H9 (cell line): Measurements from ENCODE around the gene PITPNM3. TPM values are rescaled to one million over a fixed set of nuclear protein-coding genes. Genes with fewer than 3 reads are reported as not detected.

Source experiments
- DNase-seq: peaks from one replicate; pipeline ENCODE4 v3.0.0-alpha.2; 2017
- H2AFZ ChIP-seq: one replicate; pipeline ENCODE4 v1.6.1; 2013; ENCODE audit warnings: mild to moderate bottlenecking, low read length, control low read depth, moderate library complexity
- H2AK5ac ChIP-seq: 2 replicates; pipeline ENCODE4 v1.6.1; 2013; ENCODE audit warnings: low read length, control low read depth, mixed read lengths; ENCODE audit not compliant: insufficient read length
- H2BK120ac ChIP-seq: one replicate; pipeline ENCODE4 v1.6.1; 2013; ENCODE audit warnings: low read depth, mild to moderate bottlenecking, low read length, control low read depth, inconsistent platforms; ENCODE audit not compliant: poor library complexity, severe bottlenecking
- H2BK12ac ChIP-seq: 2 replicates; pipeline ENCODE4 v1.6.1; 2013; ENCODE audit warnings: low read length, control low read depth, mixed read lengths, low read depth; ENCODE audit not compliant: insufficient read length
- H2BK15ac ChIP-seq: 2 replicates; pipeline ENCODE4 v1.6.1; 2013; ENCODE audit warnings: low read depth, low read length, control low read depth
- H2BK20ac ChIP-seq: one replicate; pipeline ENCODE4 v1.6.1; 2013; ENCODE audit warnings: low read depth, mild to moderate bottlenecking, low read length, control low read depth, inconsistent platforms; ENCODE audit not compliant: poor library complexity, severe bottlenecking
- H2BK5ac ChIP-seq: 2 replicates; pipeline ENCODE4 v1.6.1; 2013; ENCODE audit warnings: low read length, control low read depth, mixed read lengths; ENCODE audit not compliant: insufficient read length
- H3K14ac ChIP-seq: 2 replicates; pipeline ENCODE4 v1.6.1; 2013; ENCODE audit warnings: low read length, control low read depth; ENCODE audit not compliant: insufficient read depth
- H3K18ac ChIP-seq: 2 replicates; pipeline ENCODE4 v1.6.1; 2013; ENCODE audit warnings: low read depth, mild to moderate bottlenecking, mixed read lengths, low read length, control low read depth; ENCODE audit not compliant: insufficient read length
- H3K23ac ChIP-seq: 2 replicates; pipeline ENCODE4 v1.6.1; 2013; ENCODE audit warnings: low read length, control low read depth, mixed read lengths, low read depth; ENCODE audit not compliant: insufficient read length
- H3K23me2 ChIP-seq: 2 replicates; pipeline ENCODE4 v1.6.1; 2013; ENCODE audit warnings: low read depth, mild to moderate bottlenecking, mixed read lengths, low read length, control low read depth; ENCODE audit not compliant: insufficient read length, poor library complexity, severe bottlenecking
- H3K27ac ChIP-seq: 2 replicates; pipeline ENCODE4 v1.5.1; 2013; ENCODE audit warnings: low read length, control low read depth, mixed read lengths, low read depth; ENCODE audit not compliant: insufficient read length
- H3K27me3 ChIP-seq: 2 replicates; pipeline ENCODE4 v1.6.1; 2013; ENCODE audit warnings: low read length, control low read depth, inconsistent platforms; ENCODE audit not compliant: insufficient read depth
- H3K4ac ChIP-seq: 2 replicates; pipeline ENCODE4 v1.6.1; 2013; ENCODE audit warnings: low read depth, mild to moderate bottlenecking, control low read depth, inconsistent platforms, low read length, moderate library complexity
- H3K4me1 ChIP-seq: 2 replicates; pipeline ENCODE4 v1.6.1; 2013; ENCODE audit warnings: low read length, control low read depth, inconsistent platforms; ENCODE audit not compliant: insufficient read depth
- H3K4me2 ChIP-seq: 2 replicates; pipeline ENCODE4 v1.6.1; 2013; ENCODE audit warnings: low read length, control low read depth, mixed read lengths; ENCODE audit not compliant: insufficient read length, insufficient read depth
- H3K56ac ChIP-seq: 2 replicates; pipeline ENCODE4 v1.6.1; 2013; ENCODE audit warnings: low read depth, mild to moderate bottlenecking, mixed read lengths, low read length, control low read depth; ENCODE audit not compliant: insufficient read length
- H3K79me1 ChIP-seq: 2 replicates; pipeline ENCODE4 v1.6.1; 2013; ENCODE audit warnings: low read depth, mild to moderate bottlenecking, moderate library complexity, low read length, control low read depth, inconsistent platforms; ENCODE audit not compliant: insufficient read depth, poor library complexity, severe bottlenecking
- H3K79me2 ChIP-seq: 2 replicates; pipeline ENCODE4 v1.6.1; 2013; ENCODE audit warnings: low read length, control low read depth, inconsistent platforms; ENCODE audit not compliant: insufficient read depth
- H3K9ac ChIP-seq: 2 replicates; pipeline ENCODE4 v1.6.1; 2013; ENCODE audit warnings: low read length, control low read depth, mixed read lengths; ENCODE audit not compliant: insufficient read length; ENCODE audit errors: extremely low read depth
- H3K9me3 ChIP-seq: one replicate; pipeline ENCODE4 v1.6.1; 2013; ENCODE audit warnings: low read depth, low read length, inconsistent platforms; ENCODE audit not compliant: control insufficient read depth
- H3T11ph ChIP-seq: one replicate; pipeline ENCODE4 v1.6.1; 2013; ENCODE audit warnings: mild to moderate bottlenecking, low read length, control low read depth, inconsistent platforms
- H4K20me1 ChIP-seq: one replicate; pipeline ENCODE4 v1.6.1; 2013; ENCODE audit not compliant: control insufficient read depth, insufficient read length, insufficient read depth
- H4K5ac ChIP-seq: 2 replicates; pipeline ENCODE4 v1.6.1; 2013; ENCODE audit warnings: low read depth, mild to moderate bottlenecking, mixed read lengths, low read length, control low read depth; ENCODE audit not compliant: insufficient read length
- H4K8ac ChIP-seq: replicated peaks from 2 replicates; pipeline ENCODE4 v1.6.1; 2013; ENCODE audit warnings: low read length, control low read depth, mixed read lengths, low read depth; ENCODE audit not compliant: insufficient read length
- H4K91ac ChIP-seq: 2 replicates; pipeline ENCODE4 v1.6.1; 2013; ENCODE audit warnings: low read depth, mild to moderate bottlenecking, moderate library complexity, mixed read lengths, low read length, control low read depth; ENCODE audit not compliant: insufficient read length
- H3K27ac Mint-ChIP-seq, 3 experiments: 2 replicates in 2 of 3; 3 replicates in 1 of 3; pipeline ENCODE4 v1.8.0; 2020 to 2021; ENCODE audit warnings: mixed read lengths in 3 of 3, mild to moderate bottlenecking in 1 of 3, moderate library complexity in 1 of 3
- H3K27me3 Mint-ChIP-seq: 2 replicates; pipeline ENCODE4 v1.8.0; 2021; ENCODE audit warnings: low read depth, mild to moderate bottlenecking, moderate library complexity, mixed read lengths
- H3K36me3 Mint-ChIP-seq, 3 experiments: 2 replicates in 2 of 3; 3 replicates in 1 of 3; pipeline ENCODE4 v1.8.0; 2020 to 2021; ENCODE audit warnings: low read depth in 3 of 3, mixed read lengths in 3 of 3; ENCODE audit not compliant: insufficient read depth in 1 of 3
- H3K4me1 Mint-ChIP-seq, 2 experiments: 2 replicates each; pipeline ENCODE4 v1.8.0; 2020; ENCODE audit warnings: mixed read lengths in 2 of 2
- H3K4me3 Mint-ChIP-seq, 2 experiments: 2 replicates in 1 of 2; 3 replicates in 1 of 2; pipeline ENCODE4 v1.8.0; 2020 to 2021; ENCODE audit warnings: mild to moderate bottlenecking in 2 of 2, mixed read lengths in 2 of 2, moderate library complexity in 1 of 2
- H3K9me3 Mint-ChIP-seq, 2 experiments: 2 replicates in 1 of 2; 3 replicates in 1 of 2; pipeline ENCODE4 v1.8.0; 2020; ENCODE audit warnings: mild to moderate bottlenecking in 2 of 2, mixed read lengths in 2 of 2, moderate library complexity in 1 of 2
- WGBS: extraction: QIAGEN DNeasy Blood & Tissue Kit; methylation state at CpG from one replicate; pipeline ENCODE4 v1.1.7; 2013; ENCODE audit warnings: missing lambda C conversion rate, low lambda C conversion rate, mixed read lengths; ENCODE audit not compliant: insufficient read length; ENCODE audit errors: extremely low coverage; 5-methylcytosine and 5-hydroxymethylcytosine counted together
- total RNA-seq: library from RNA; stranded (reverse); gene quantifications from 2 replicates; pipeline ENCODE4 v1.2.1, GENCODE V29; 2021
- TF ChIP-seq, protein P1 (sequence below): fragments of 200-600 bp; sonication (generic); conservative IDR thresholded peaks from 3 replicates; pipeline ENCODE4 v1.8.0; 2021; ENCODE audit warnings: antibody characterized with exemption, mild to moderate bottlenecking

PITPNM3 gene
- total RNA-seq, 1 experiment from 2014 or later: 3.4 TPM

DNA sequence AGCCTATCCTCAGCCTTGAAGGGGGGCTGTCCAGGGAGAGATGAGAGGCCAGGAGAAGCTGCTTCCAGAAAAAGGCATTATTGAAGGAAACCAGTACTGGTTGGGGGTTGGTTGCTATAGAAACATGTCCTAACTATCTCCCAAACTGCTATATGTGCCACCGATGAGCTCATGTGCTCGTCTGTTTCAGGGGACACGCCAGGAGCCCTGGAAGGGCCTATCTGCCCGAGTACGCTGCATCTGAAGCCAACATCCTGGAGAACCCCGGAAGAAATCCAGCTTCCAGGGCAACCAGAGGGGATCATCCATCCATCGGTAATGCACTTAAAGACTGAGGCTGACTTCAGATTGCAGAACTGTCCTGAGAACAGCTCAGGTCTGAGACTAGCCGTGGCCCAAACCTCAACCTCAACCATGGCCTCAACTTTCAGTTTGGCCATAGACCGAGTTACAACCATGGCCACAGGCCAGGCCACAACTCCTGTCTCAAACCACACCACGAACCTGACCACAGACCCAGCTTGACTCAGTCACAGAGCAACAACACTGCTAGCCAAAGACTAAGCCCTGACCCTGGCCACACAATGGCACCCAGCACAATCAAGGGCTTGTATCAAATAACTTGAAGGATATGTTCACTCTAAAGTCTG, 10.2 kb downstream of the PITPNM3 start:
- no peak overlapping the region for H2BK20ac ChIP-seq
- H3K4me2 ChIP-seq: no peak overlapping the region
- WGBS: no CpG with 5 or more reads among the region's 10 CpGs
- H3K9ac ChIP-seq: no peak overlapping the region
- no peak overlapping the region for H4K8ac ChIP-seq
- peaks cover 6% of the 10 kb centered on the region for H3K27me3 Mint-ChIP-seq
- no peak overlapping the region for H3K4me3 Mint-ChIP-seq
- H3K9me3 ChIP-seq: no peaks in the 10 kb centered on the region
- no peaks in the 10 kb centered on the region for H4K20me1 ChIP-seq
- no peak overlapping the region for H2AK5ac ChIP-seq
- H2BK12ac ChIP-seq: no peak overlapping the region
- no peaks in the 10 kb centered on the region for H3K79me1 ChIP-seq
- no peak overlapping the region for H2AFZ ChIP-seq
- H3K27me3 ChIP-seq: no peaks in the 10 kb centered on the region
- H2BK5ac ChIP-seq: no peak overlapping the region
- DNase-seq: no peak
- peaks cover 4% of the 10 kb centered on the region; the same call in 1 of the 2 replicates for H3K4me1 ChIP-seq
- H4K91ac ChIP-seq: no peak overlapping the region
- no peak overlapping the region for H4K5ac ChIP-seq
- H3K56ac ChIP-seq: no peak overlapping the region
- H3T11ph ChIP-seq: no peak overlapping the region
- no peak overlapping the region for H3K18ac ChIP-seq
- H3K14ac ChIP-seq: no peak overlapping the region
- TF ChIP-seq, protein P1, sequence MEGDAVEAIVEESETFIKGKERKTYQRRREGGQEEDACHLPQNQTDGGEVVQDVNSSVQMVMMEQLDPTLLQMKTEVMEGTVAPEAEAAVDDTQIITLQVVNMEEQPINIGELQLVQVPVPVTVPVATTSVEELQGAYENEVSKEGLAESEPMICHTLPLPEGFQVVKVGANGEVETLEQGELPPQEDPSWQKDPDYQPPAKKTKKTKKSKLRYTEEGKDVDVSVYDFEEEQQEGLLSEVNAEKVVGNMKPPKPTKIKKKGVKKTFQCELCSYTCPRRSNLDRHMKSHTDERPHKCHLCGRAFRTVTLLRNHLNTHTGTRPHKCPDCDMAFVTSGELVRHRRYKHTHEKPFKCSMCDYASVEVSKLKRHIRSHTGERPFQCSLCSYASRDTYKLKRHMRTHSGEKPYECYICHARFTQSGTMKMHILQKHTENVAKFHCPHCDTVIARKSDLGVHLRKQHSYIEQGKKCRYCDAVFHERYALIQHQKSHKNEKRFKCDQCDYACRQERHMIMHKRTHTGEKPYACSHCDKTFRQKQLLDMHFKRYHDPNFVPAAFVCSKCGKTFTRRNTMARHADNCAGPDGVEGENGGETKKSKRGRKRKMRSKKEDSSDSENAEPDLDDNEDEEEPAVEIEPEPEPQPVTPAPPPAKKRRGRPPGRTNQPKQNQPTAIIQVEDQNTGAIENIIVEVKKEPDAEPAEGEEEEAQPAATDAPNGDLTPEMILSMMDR: no peak
- no peak overlapping the region for H3K4ac ChIP-seq
- H2BK15ac ChIP-seq: no peak overlapping the region
- H3K23me2 ChIP-seq: no peaks in the 10 kb centered on the region
- H3K4me1 Mint-ChIP-seq: peaks cover 42 to 45% of the 10 kb centered on the region in 2 experiments
- H3K36me3 Mint-ChIP-seq: no peaks in the 10 kb centered on the region
- H2BK120ac ChIP-seq: no peak overlapping the region
- no peaks in the 10 kb centered on the region for H3K9me3 Mint-ChIP-seq
- H3K79me2 ChIP-seq: no peaks in the 10 kb centered on the region
- H3K27ac Mint-ChIP-seq: no peak overlapping the region; a peak in 1 of 7 replicates
- H3K23ac ChIP-seq: no peak overlapping the region
- H3K27ac ChIP-seq: no peak overlapping the region
